Neural progenitor cell (in vitro differentiated cells): ENCODE data around the gene JDP2. TPM values are rescaled to one million over a fixed set of nuclear protein-coding genes. Genes with fewer than 3 reads are reported as not detected.

ENCODE experiments used
- DNase-seq: peaks from one replicate; pipeline ENCODE4 v3.0.0-alpha.2; 2016; ENCODE audit warnings: low spot score
- H2AFZ ChIP-seq: fragments of 200-600 bp; sonication (generic); replicated peaks from 2 replicates; pipeline ENCODE4 v1.6.1; 2016; ENCODE audit warnings: antibody characterized with exemption
- H3F3A ChIP-seq: fragments of 200-600 bp; sonication (generic); 2 replicates; pipeline ENCODE4 v1.6.1; 2016; ENCODE audit warnings: antibody characterized with exemption, low read depth
- H3K27ac ChIP-seq: fragments of 200-600 bp; sonication (generic); 2 replicates; pipeline ENCODE4 v1.5.1; 2016; ENCODE audit warnings: mild to moderate bottlenecking
- H3K27me3 ChIP-seq: fragments of 200-600 bp; sonication (generic); 2 replicates; pipeline ENCODE4 v1.6.1; 2016; ENCODE audit warnings: mild to moderate bottlenecking, moderate library complexity
- H3K36me3 ChIP-seq: fragments of 200-600 bp; sonication (generic); 2 replicates; pipeline ENCODE4 v1.5.1; 2016
- H3K4me1 ChIP-seq: fragments of 200-600 bp; sonication (generic); 2 replicates; pipeline ENCODE4 v1.6.1; 2016; ENCODE audit warnings: mixed run types
- H3K4me2 ChIP-seq: fragments of 200-600 bp; sonication (generic); 2 replicates; pipeline ENCODE4 v1.6.1; 2016
- H3K4me3 ChIP-seq: fragments of 200-600 bp; sonication (generic); 2 replicates; pipeline ENCODE4 v1.5.1; 2016
- H3K79me2 ChIP-seq: fragments of 200-600 bp; sonication (generic); 2 replicates; pipeline ENCODE4 v1.6.1; 2016; ENCODE audit warnings: low read depth
- H3K9ac ChIP-seq: fragments of 200-600 bp; sonication (generic); 2 replicates; pipeline ENCODE4 v1.6.1; 2016
- H3K9me3 ChIP-seq: fragments of 200-600 bp; sonication (generic); 2 replicates; pipeline ENCODE4 v1.5.1; 2016; ENCODE audit warnings: low read depth
- H4K20me1 ChIP-seq: fragments of 200-600 bp; sonication (generic); 2 replicates; pipeline ENCODE4 v1.6.1; 2016; ENCODE audit warnings: low read depth
- H3K27ac Mint-ChIP-seq: 3 replicates; pipeline ENCODE4 v1.8.0; 2021; ENCODE audit warnings: mixed read lengths
- H3K27me3 Mint-ChIP-seq: 2 replicates; pipeline ENCODE4 v1.8.0; 2022; ENCODE audit warnings: low read depth, mild to moderate bottlenecking, inconsistent platforms, moderate library complexity, mixed read lengths; ENCODE audit not compliant: insufficient read depth
- H3K36me3 Mint-ChIP-seq: 3 replicates; pipeline ENCODE4 v1.8.0; 2021; ENCODE audit warnings: mixed read lengths
- H3K4me1 Mint-ChIP-seq: 3 replicates; pipeline ENCODE4 v1.8.0; 2021; ENCODE audit warnings: mixed read lengths
- H3K4me3 Mint-ChIP-seq: 3 replicates; pipeline ENCODE4 v1.8.0; 2021; ENCODE audit warnings: mild to moderate bottlenecking, moderate library complexity, mixed read lengths
- H3K9me3 Mint-ChIP-seq: 3 replicates; pipeline ENCODE4 v1.8.0; 2020; ENCODE audit warnings: mixed read lengths
- CTCF ChIP-seq: fragments of 200-600 bp; sonication (generic); IDR thresholded peaks from 2 replicates; pipeline ENCODE4 v1.5.1; 2017; ENCODE audit warnings: antibody characterized with exemption, mild to moderate bottlenecking
- EZH2 ChIP-seq: fragments of 200-600 bp; sonication (generic); IDR thresholded peaks from 2 replicates; pipeline ENCODE4 v1.6.1; 2017; ENCODE audit warnings: antibody characterized with exemption, mild to moderate bottlenecking, moderate library complexity
- EZH2phosphoT487 ChIP-seq: fragments of 200-600 bp; sonication (generic); IDR thresholded peaks from 2 replicates; pipeline ENCODE4 v1.6.1; 2017; ENCODE audit warnings: antibody characterized with exemption
- total RNA-seq: library from RNA; depleted of rRNA; stranded (reverse); fragments of >200 nt; gene quantifications from 2 replicates; pipeline ENCODE4 v1.2.3, GENCODE V29; 2015; ENCODE audit warnings: low replicate concordance

JDP2 gene
- total RNA-seq, 1 donor from 2014 or later: 2.5 TPM

- H2AFZ ChIP-seq: no peak overlapping the region
- peaks cover 18% of the 10 kb centered on the region for H3K4me1 ChIP-seq
- no peak overlapping the region for H3K4me3 ChIP-seq
- H3K36me3 ChIP-seq: no peaks in the 10 kb centered on the region
- no peak overlapping the region for H3K4me2 ChIP-seq
- no peaks in the 10 kb centered on the region for H3K36me3 Mint-ChIP-seq
- no peaks in the 10 kb centered on the region for H3K9me3 ChIP-seq
- H3K9me3 Mint-ChIP-seq: no peaks in the 10 kb centered on the region
- TF ChIP-seq EZH2phosphoT487 (no peak), CTCF (no peak), EZH2 (no peak)
- no peak overlapping the region for H3K4me3 Mint-ChIP-seq
- DNase-seq: no peak
- H3K27ac ChIP-seq: no peak overlapping the region
- H3K27me3 ChIP-seq: no peaks in the 10 kb centered on the region
- H3K79me2 ChIP-seq: peaks cover 2% of the 10 kb centered on the region
- H3K27ac Mint-ChIP-seq: no peak overlapping the region
- no peaks in the 10 kb centered on the region for H4K20me1 ChIP-seq
- H3K27me3 Mint-ChIP-seq: peaks cover 2% of the 10 kb centered on the region
- H3K9ac ChIP-seq: no peak overlapping the region
- H3F3A ChIP-seq: no peaks in the 10 kb centered on the region
- H3K4me1 Mint-ChIP-seq: peaks cover 34% of the 10 kb centered on the region
These were observed 32.0 kb downstream of the JDP2 start for GRCh38 chr14:75459791-75460190.

- Histone ChIP-seq H3K4me3 (no peak overlapping the region), H3K79me2 (peaks cover 2% of the 10 kb centered on the region), H2AFZ (no peak overlapping the region), H3K4me1 (peaks cover 18% of the 10 kb centered on the region), H3K36me3 (no peaks in the 10 kb centered on the region), H3K9ac (no peak overlapping the region), H3K9me3 (no peaks in the 10 kb centered on the region), H4K20me1 (no peaks in the 10 kb centered on the region), H3F3A (no peaks in the 10 kb centered on the region), H3K4me2 (no peak overlapping the region), H3K27ac (no peak overlapping the region), H3K27me3 (no peaks in the 10 kb centered on the region)
- H3K27me3 Mint-ChIP-seq: peaks cover 2% of the 10 kb centered on the region
- no peak overlapping the region for H3K27ac Mint-ChIP-seq
- no peak for TF ChIP-seq CTCF
- H3K4me1 Mint-ChIP-seq: peaks cover 34% of the 10 kb centered on the region
- H3K4me3 Mint-ChIP-seq: no peak overlapping the region
- H3K36me3 Mint-ChIP-seq: no peaks in the 10 kb centered on the region
- H3K9me3 Mint-ChIP-seq: no peaks in the 10 kb centered on the region
- no peak for DNase-seq
These were observed 32.6 kb downstream of the JDP2 start for GRCh38 chr14:75460394-75460793.

- Histone ChIP-seq H4K20me1 (no peaks in the 10 kb centered on the region), H3K9ac (no peak overlapping the region), H3K4me1 (peaks cover 16% of the 10 kb centered on the region), H3K27me3 (no peaks in the 10 kb centered on the region), H3K27ac (no peak overlapping the region), H3K4me2 (no peak overlapping the region), H3K36me3 (no peaks in the 10 kb centered on the region), H3K9me3 (no peaks in the 10 kb centered on the region), H3K4me3 (no peak overlapping the region), H2AFZ (no peak overlapping the region), H3F3A (no peaks in the 10 kb centered on the region), H3K79me2 (peaks cover 2% of the 10 kb centered on the region)
- TF ChIP-seq EZH2: no peak
- TF ChIP-seq EZH2phosphoT487: no peak
- TF ChIP-seq CTCF: no peak
- no peak for DNase-seq
- Mint-ChIP-seq H3K9me3 (no peaks in the 10 kb centered on the region), H3K36me3 (no peaks in the 10 kb centered on the region), H3K27ac (no peak overlapping the region), H3K4me3 (no peak overlapping the region), H3K27me3 (no peaks in the 10 kb centered on the region), H3K4me1 (peaks cover 31% of the 10 kb centered on the region)
These were observed 33.5 kb downstream of the JDP2 start for GRCh38 chr14:75461303-75461702.
